ENCODE data around the gene ATP9B.

The ATP9B gene

DNA sequence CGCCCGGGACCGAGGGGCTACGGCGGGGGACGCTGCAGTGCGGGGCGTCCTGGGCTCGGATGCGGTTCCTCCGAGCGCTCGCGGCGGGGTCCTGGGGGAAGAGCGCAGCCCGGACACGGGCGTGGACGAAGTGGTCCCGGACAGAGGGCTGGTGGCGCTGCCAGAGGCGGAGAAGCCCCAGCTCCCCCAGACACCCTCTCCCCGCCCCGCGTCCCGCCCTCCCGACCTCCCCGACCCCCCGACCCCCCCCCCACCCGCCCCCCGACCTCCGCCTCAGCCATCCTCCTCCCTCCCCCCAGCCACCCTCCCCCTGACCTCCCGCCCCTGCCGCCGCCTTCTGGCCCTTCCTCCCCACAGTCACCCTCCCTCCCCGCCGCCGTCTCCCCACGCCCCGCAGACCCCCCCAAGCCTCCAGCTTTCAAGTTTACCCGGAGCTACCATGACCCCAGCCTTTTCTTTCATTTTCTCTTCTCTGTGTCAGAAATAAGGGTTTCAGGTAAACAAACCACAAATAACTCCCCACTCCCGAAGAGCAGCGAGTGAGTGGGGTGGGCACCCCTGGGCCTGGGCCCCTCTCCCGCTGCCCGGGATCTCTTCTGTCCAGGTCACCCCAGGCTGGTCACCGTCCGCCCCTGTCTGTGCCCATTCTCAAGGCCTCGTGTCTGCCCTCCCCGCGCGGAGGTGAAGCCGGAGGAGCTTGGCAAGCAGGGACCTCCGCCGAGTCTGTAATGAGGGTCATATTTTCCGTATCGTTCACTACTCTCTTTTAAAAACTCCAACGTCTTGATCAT is 331.6 kb downstream of the ATP9B start:
- H3K4me1 Mint-ChIP-seq: peaks cover 69% of the 10 kb centered on the region
- CTCF ChIA-PET: no interaction called here
- peaks cover 28% of the 10 kb centered on the region for H3K36me3 Mint-ChIP-seq
- DNase-seq: peak; percentile 83
- H3K9me3 Mint-ChIP-seq: no peaks in the 10 kb centered on the region
- H3K4me3 Mint-ChIP-seq: peak overlapping the region; percentile 89
- peak overlapping the region; percentile 92 for H3K27ac Mint-ChIP-seq
- peaks cover 10% of the 10 kb centered on the region for H3K27me3 Mint-ChIP-seq

DNA sequence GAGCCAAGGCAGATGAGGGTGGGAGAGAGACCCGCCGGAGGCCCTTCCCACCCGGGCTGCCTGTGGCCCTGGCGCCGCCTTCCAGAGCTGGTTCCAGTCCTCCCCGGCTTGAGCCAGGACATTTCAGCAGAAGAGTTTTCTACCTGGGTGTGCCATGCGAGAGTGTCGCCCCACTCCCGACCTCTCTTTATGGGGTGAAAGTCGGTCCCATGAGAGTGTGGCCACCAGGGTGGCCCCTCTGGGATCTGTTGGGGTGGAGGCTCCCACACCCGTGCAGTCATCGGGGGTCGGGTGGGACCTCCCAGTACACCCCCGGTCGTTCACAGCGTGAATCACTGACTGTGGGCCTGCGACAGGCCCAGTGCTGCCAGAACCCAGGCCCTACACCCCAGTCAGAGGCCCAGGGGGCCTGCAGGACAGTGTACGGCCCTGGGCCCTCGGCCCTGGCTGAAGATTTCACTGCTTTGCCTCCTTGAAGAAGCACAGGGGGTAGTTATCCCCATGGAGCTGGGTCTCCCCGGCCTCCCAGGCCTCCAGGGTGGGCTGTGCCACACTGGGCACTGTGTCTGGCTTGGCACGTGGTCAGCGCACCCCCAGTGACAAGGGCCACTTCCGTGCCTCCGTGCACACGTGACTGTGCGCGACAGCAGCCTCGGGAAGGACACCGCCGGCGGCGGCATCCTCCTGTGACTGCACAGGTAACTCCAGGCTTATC is 332.5 kb downstream of the ATP9B start:
- peaks cover 2% of the 10 kb centered on the region for H3K27me3 Mint-ChIP-seq
- H3K4me3 Mint-ChIP-seq: peak overlapping the region; percentile 89
- peak overlapping the region; percentile 92 for H3K27ac Mint-ChIP-seq
- no peaks in the 10 kb centered on the region for H3K9me3 Mint-ChIP-seq
- DNase-seq: no peak
- peaks cover 76% of the 10 kb centered on the region for H3K4me1 Mint-ChIP-seq
- CTCF ChIA-PET: interaction anchor here (0.9 kb wide), 1 partner anchor 122 kb away, joined by 4 read pairs; no protein-coding TSS in a partner anchor
- H3K36me3 Mint-ChIP-seq: peaks cover 37% of the 10 kb centered on the region

- peaks cover 39% of the 10 kb centered on the region for H3K36me3 Mint-ChIP-seq
- H3K4me1 Mint-ChIP-seq: peaks cover 74% of the 10 kb centered on the region
- no peaks in the 10 kb centered on the region for H3K9me3 Mint-ChIP-seq
- H3K27me3 Mint-ChIP-seq: no peaks in the 10 kb centered on the region
- H3K27ac Mint-ChIP-seq: peak overlapping the region; percentile 92
- peak overlapping the region; percentile 89 for H3K4me3 Mint-ChIP-seq
- no peak for DNase-seq
- CTCF ChIA-PET: interaction anchor here (0.8 to 0.9 kb wide), 2 partner anchors 9 to 122 kb away, joined by 4 to 5 read pairs; no protein-coding TSS in a partner anchor
These were observed 333.0 kb downstream of the ATP9B start for GRCh38 chr18:79402209-79402576.

DNA sequence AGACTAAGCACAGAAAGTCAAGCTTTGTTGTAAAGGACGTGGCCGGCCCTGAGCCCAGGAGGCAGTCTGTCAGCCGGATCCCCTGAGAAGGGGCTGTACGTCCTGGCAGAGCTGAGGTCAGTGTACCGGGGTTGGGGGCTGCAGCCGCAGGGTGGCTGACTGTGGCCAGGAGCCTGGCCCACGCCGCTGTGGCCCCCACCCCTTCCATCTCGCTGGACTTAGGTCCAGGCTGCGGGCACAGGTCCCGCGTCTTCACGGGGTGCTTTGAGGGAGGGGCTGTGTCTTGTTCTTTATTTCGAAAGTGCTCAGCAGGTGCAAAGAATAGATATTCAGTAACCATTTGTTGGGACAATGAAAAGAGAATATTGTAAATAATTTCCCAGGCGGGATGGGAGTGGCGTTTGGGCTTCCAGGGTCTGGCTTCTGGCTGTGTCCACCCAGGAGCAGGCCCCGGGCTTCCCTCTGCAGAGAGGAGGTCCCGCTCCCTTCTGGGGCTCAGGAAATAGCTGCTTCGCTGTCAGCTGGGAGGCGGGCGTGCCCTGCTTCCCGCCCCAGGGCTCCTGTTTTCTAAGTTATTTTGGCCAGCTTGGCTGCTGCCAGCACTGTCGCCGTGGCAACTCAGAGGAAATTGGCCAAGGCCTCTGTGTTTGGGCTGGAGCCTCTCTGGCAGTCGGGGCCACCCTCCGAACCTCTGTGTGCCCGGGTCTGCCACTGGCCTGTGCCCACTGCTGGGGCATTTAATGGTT is 334.0 kb downstream of the ATP9B start:
- H3K27me3 Mint-ChIP-seq: no peaks in the 10 kb centered on the region
- H3K4me3 Mint-ChIP-seq: peak overlapping the region; percentile 89
- CTCF ChIA-PET: interaction anchor here (0.8 to 1.2 kb wide), 3 partner anchors 10 to 275 kb away, joined by 3 to 5 read pairs (median 4); no protein-coding TSS in a partner anchor
- peaks cover 43% of the 10 kb centered on the region for H3K36me3 Mint-ChIP-seq
- peak; percentile 57 for DNase-seq
- peak overlapping the region; percentile 92 for H3K27ac Mint-ChIP-seq
- no peaks in the 10 kb centered on the region for H3K9me3 Mint-ChIP-seq
- H3K4me1 Mint-ChIP-seq: peaks cover 70% of the 10 kb centered on the region

- Mint-ChIP-seq H3K27me3 (no peaks in the 10 kb centered on the region), H3K4me1 (peaks cover 62% of the 10 kb centered on the region), H3K36me3 (peaks cover 41% of the 10 kb centered on the region), H3K9me3 (no peaks in the 10 kb centered on the region), H3K27ac (peak overlapping the region; percentile 92), H3K4me3 (peak overlapping the region; percentile 89)
- CTCF ChIA-PET: interaction anchor here (1.2 kb wide), 1 partner anchor 274 kb away, joined by 3 read pairs; no protein-coding TSS in a partner anchor
- no peak for DNase-seq
These were observed 334.8 kb downstream of the ATP9B start for GRCh38 chr18:79403723-79404566.

- H3K27ac Mint-ChIP-seq: peak overlapping the region; percentile 92
- peak overlapping the region; percentile 89 for H3K4me3 Mint-ChIP-seq
- CTCF ChIA-PET: interaction anchor here (1.2 kb wide), 1 partner anchor 273 kb away, joined by 3 read pairs; no protein-coding TSS in a partner anchor
- H3K4me1 Mint-ChIP-seq: peaks cover 60% of the 10 kb centered on the region
- peaks cover 40% of the 10 kb centered on the region for H3K36me3 Mint-ChIP-seq
- no peak for DNase-seq
- H3K9me3 Mint-ChIP-seq: no peaks in the 10 kb centered on the region
- H3K27me3 Mint-ChIP-seq: no peaks in the 10 kb centered on the region
These were observed 335.3 kb downstream of the ATP9B start for GRCh38 chr18:79404567-79404910.

GRCh38 chr18:79405019-79405780 is 336.0 kb downstream of the ATP9B start:
- CTCF ChIA-PET: interaction anchor here (1.0 to 1.5 kb wide), 2 partner anchors 24 to 117 kb away, joined by 3 read pairs; no protein-coding TSS in a partner anchor
- Mint-ChIP-seq H3K4me3 (peak overlapping the region; percentile 89), H3K9me3 (no peaks in the 10 kb centered on the region), H3K27me3 (no peaks in the 10 kb centered on the region), H3K4me1 (peaks cover 60% of the 10 kb centered on the region), H3K27ac (peak overlapping the region; percentile 92), H3K36me3 (peaks cover 40% of the 10 kb centered on the region)
- DNase-seq: peak; percentile 35

DNA sequence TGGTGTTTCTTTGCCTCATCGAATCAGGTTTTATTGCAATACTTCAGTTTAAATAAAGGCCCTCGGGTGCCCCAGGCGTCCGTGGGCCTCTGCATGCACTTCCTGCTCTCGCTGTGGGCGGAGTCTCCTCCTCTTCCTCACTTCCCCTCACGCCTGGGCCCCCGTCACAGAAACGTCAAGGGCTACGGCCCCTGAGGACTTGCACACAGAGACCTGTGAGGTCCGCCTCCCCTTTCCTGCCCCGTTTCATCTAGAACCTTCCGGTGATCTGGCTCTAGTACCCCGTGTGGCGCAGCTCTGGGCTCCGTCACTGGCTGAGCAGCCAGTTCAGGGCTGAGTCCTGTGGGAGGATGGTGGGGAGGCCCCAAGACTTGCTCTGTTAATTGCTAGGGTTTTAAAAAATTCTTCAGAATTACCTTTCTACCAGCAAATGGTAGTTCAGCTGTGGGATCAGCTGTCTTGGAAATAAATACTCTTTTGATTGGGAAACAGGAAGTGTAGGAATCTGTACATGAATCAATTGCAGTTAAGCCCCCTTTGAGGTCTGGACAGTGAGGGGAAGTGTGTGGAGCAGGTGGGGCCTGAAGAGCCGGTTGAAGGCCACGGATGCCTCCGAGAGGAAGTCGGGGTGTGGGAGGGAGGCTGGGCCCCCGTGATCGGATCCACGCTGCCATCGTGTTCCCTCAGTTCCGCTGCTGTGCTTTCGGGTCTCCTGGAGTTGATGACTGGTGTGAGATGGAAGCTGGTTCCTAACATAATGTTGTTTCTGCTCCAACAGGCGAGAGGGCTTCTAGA is 336.8 kb downstream of the ATP9B start:
- Mint-ChIP-seq H3K36me3 (peaks cover 39% of the 10 kb centered on the region), H3K9me3 (no peaks in the 10 kb centered on the region), H3K4me3 (peak overlapping the region; percentile 89), H3K27ac (peak overlapping the region; percentile 92), H3K27me3 (no peaks in the 10 kb centered on the region), H3K4me1 (peaks cover 59% of the 10 kb centered on the region)
- peak; percentile 95 for DNase-seq
- CTCF ChIA-PET: interaction anchor here (1.0 to 1.5 kb wide), 2 partner anchors 25 to 117 kb away, joined by 3 read pairs; no protein-coding TSS in a partner anchor

DNA sequence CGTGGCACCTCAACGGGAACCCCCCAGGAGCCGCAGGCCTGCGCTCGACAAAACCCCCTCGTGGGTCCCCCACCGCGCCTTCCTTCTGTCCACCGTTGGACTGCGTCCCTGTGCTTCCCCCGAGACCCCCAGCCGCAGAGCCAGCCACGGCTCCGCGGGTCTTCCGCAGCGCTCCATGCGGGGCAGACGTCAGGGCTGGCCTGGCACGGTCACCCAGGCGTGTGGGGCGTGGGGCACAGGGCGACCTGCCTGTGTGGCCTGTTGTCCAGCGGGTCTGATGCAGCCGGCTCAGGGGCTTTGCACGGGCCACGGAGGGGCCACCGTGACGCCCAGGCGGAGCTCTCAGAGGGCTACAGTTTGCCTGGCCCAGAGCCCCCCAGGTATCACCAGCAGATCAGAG is 337.5 kb downstream of the ATP9B start:
- Mint-ChIP-seq H3K4me1 (peaks cover 52% of the 10 kb centered on the region), H3K9me3 (no peaks in the 10 kb centered on the region), H3K36me3 (peaks cover 35% of the 10 kb centered on the region), H3K4me3 (peak overlapping the region; percentile 89), H3K27ac (peak overlapping the region; percentile 92), H3K27me3 (no peaks in the 10 kb centered on the region)
- no peak for DNase-seq
- CTCF ChIA-PET: interaction anchor here (1.5 kb wide), 1 partner anchor 26 kb away, joined by 3 read pairs; no protein-coding TSS in a partner anchor

GRCh38 chr18:79409313-79409712 is 340.1 kb downstream of the ATP9B start:
- no peaks in the 10 kb centered on the region for H3K27me3 Mint-ChIP-seq
- H3K4me3 Mint-ChIP-seq: no peak overlapping the region
- DNase-seq: no peak
- H3K9me3 Mint-ChIP-seq: no peaks in the 10 kb centered on the region
- CTCF ChIA-PET: no interaction called here
- peaks cover 35% of the 10 kb centered on the region for H3K36me3 Mint-ChIP-seq
- no peak overlapping the region for H3K27ac Mint-ChIP-seq
- peaks cover 26% of the 10 kb centered on the region for H3K4me1 Mint-ChIP-seq

- DNase-seq: no peak
- no peaks in the 10 kb centered on the region for H3K9me3 Mint-ChIP-seq
- peaks cover 17% of the 10 kb centered on the region for H3K4me1 Mint-ChIP-seq
- H3K27me3 Mint-ChIP-seq: no peaks in the 10 kb centered on the region
- peaks cover 30% of the 10 kb centered on the region for H3K36me3 Mint-ChIP-seq
- no peak overlapping the region for H3K27ac Mint-ChIP-seq
- CTCF ChIA-PET: no interaction called here
- no peak overlapping the region for H3K4me3 Mint-ChIP-seq
These were observed 341.0 kb downstream of the ATP9B start for GRCh38 chr18:79410171-79410641.
